ENCODE measurements around the gene NCMAP. TPM values are rescaled to one million over a fixed set of nuclear protein-coding genes. Genes with fewer than 3 reads are reported as not detected.

Gene NCMAP
- total RNA-seq, 2 experiments from 2014 or later, result 0.11 to 0.20 TPM

DNA sequence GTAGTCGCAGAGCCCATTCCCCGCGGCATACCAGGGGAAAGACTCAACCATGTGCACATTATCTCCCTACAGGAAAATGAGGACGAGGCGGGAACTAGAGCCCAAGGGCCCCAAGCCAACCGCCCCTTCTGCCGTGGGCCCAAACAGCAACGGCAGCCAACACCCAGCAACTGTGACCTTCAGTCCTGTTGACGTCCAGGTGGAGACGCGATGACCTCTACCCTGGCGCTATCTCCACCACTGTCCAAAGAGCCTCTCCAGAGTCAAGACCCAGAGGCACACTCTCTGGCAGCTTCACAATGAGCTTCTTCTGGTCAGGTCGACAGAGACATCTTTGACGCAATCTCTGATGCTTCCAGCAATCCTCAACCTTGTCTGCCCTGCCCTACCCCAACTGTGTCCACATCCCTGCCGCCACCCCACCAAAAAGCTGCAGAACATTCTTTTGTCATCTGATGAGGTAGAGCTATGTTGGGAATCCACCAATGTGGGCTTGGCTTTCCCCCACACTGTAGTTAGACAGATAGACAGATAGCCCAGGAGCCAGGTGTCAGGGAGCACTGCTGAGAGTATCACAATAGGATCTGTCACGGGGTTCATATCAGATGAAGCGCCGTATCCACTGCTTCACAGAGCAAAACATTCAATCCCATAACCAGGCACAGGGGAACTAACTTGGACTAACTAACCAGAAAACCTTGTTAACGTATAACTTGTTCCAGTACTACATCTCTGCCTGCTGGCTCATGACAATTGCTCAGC is 49.8 kb downstream of the NCMAP start:
- ATAC-seq (no peak), DNase-seq (no peak)
- no peak overlapping the region for H3K27ac Mint-ChIP-seq
- H3K27me3 Mint-ChIP-seq, result peaks cover 2% of the 10 kb centered on the region
- TF ChIP-seq, protein P1, sequence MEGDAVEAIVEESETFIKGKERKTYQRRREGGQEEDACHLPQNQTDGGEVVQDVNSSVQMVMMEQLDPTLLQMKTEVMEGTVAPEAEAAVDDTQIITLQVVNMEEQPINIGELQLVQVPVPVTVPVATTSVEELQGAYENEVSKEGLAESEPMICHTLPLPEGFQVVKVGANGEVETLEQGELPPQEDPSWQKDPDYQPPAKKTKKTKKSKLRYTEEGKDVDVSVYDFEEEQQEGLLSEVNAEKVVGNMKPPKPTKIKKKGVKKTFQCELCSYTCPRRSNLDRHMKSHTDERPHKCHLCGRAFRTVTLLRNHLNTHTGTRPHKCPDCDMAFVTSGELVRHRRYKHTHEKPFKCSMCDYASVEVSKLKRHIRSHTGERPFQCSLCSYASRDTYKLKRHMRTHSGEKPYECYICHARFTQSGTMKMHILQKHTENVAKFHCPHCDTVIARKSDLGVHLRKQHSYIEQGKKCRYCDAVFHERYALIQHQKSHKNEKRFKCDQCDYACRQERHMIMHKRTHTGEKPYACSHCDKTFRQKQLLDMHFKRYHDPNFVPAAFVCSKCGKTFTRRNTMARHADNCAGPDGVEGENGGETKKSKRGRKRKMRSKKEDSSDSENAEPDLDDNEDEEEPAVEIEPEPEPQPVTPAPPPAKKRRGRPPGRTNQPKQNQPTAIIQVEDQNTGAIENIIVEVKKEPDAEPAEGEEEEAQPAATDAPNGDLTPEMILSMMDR (IDR thresholded peaks at IDR 0.05), result no peak
- intact Hi-C loops (cut with micrococcal nuclease), result no loop called here
- H3K4me1 Mint-ChIP-seq (ENCODE audit: low read depth), result no peaks in the 10 kb centered on the region
- no peak overlapping the region for H3K4me3 Mint-ChIP-seq
- no peaks in the 10 kb centered on the region for H3K36me3 Mint-ChIP-seq (ENCODE audit: low read depth)
- ChIA-PET POLR2A (no interaction called here), CTCF (interaction anchor here (1.6 kb wide), 1 partner anchor 18 kb away, joined by 5 read pairs; no protein-coding TSS in a partner anchor)
- H3K9me3 Mint-ChIP-seq, result no peaks in the 10 kb centered on the region

DNA sequence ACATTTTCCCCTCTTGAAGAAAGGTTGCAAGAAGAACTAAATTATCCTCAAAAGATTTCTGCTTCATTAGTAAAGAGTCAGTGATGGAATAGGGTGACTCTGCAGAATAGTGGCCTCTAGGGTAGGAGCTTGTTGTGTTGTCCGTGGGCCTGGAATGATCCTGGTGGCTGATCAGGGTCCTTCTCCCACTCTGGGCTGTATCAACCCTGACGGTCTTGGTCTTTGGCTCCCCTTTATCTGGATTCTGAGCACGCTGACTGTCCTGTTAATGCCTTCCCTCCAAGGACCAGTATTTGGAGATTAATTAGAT is 50.4 kb downstream of the NCMAP start:
- H3K4me1 Mint-ChIP-seq (ENCODE audit: low read depth), result no peaks in the 10 kb centered on the region
- H3K27ac Mint-ChIP-seq, result no peak overlapping the region
- H3K9me3 Mint-ChIP-seq, result no peaks in the 10 kb centered on the region
- H3K4me3 Mint-ChIP-seq, result no peak overlapping the region
- H3K36me3 Mint-ChIP-seq (ENCODE audit: low read depth), result no peaks in the 10 kb centered on the region
- CTCF ChIA-PET, result interaction anchor here (1.6 kb wide), 1 partner anchor 19 kb away, joined by 5 read pairs; no protein-coding TSS in a partner anchor
- POLR2A ChIA-PET, result no interaction called here
- TF ChIP-seq, protein P1 (IDR thresholded peaks at IDR 0.05), result no peak
- H3K27me3 Mint-ChIP-seq, result peaks cover 2% of the 10 kb centered on the region
- no peak for DNase-seq
- intact Hi-C loops (cut with micrococcal nuclease), result no loop called here
- no peak for ATAC-seq

DNA sequence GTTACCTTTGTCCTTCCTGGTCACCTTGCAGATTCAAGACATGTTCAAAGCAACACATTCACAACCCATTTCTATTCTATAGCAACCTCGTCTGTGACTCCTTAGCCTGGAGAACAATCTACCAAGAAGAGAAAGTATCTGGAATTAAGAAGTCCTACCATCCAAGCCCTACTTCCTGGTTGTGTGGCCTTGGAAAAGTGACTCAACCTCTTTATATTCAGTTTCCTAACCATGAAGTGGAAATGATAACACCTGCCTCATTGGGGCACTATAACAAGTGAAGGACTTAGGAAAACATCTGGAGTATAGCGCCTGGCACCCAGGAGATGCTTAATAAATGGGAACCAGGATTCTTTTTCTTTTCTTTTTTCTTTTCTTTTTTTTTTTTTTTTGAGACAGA is 50.7 kb downstream of the NCMAP start:
- Mint-ChIP-seq H3K27me3 (peaks cover 2% of the 10 kb centered on the region), H3K4me3 (no peak overlapping the region), H3K27ac (no peak overlapping the region), H3K4me1 (ENCODE audit: low read depth) (no peaks in the 10 kb centered on the region), H3K36me3 (ENCODE audit: low read depth) (no peaks in the 10 kb centered on the region), H3K9me3 (no peaks in the 10 kb centered on the region)
- no peak for DNase-seq
- ATAC-seq, result no peak
- TF ChIP-seq, protein P1 (IDR thresholded peaks at IDR 0.05), result no peak
- CTCF ChIA-PET, result interaction anchor here (1.6 kb wide), 1 partner anchor 19 kb away, joined by 5 read pairs; no protein-coding TSS in a partner anchor
- POLR2A ChIA-PET, result no interaction called here
- intact Hi-C loops (cut with micrococcal nuclease), result no loop called here

GRCh38 chr1:24609949-24610517 is 54.1 kb downstream of the NCMAP start:
- ChIA-PET CTCF (interaction anchor here (0.6 to 1.2 kb wide), 3 partner anchors 14 to 24 kb away, joined by 3 read pairs; no protein-coding TSS in a partner anchor), POLR2A (interaction anchor here (1.4 kb wide), 1 partner anchor 9 kb away, joined by 4 read pairs; no protein-coding TSS in a partner anchor)
- H3K4me3 Mint-ChIP-seq, result no peak overlapping the region
- H3K27me3 Mint-ChIP-seq, result peaks cover 2% of the 10 kb centered on the region
- H3K9me3 Mint-ChIP-seq, result no peaks in the 10 kb centered on the region
- H3K4me1 Mint-ChIP-seq (ENCODE audit: low read depth), result no peaks in the 10 kb centered on the region
- no peak for ATAC-seq
- TF ChIP-seq, protein P1 (IDR thresholded peaks at IDR 0.05), result no peak
- no peaks in the 10 kb centered on the region for H3K36me3 Mint-ChIP-seq (ENCODE audit: low read depth)
- H3K27ac Mint-ChIP-seq, result no peak overlapping the region
- intact Hi-C loops (cut with micrococcal nuclease), result no loop called here
- DNase-seq, result no peak

DNA sequence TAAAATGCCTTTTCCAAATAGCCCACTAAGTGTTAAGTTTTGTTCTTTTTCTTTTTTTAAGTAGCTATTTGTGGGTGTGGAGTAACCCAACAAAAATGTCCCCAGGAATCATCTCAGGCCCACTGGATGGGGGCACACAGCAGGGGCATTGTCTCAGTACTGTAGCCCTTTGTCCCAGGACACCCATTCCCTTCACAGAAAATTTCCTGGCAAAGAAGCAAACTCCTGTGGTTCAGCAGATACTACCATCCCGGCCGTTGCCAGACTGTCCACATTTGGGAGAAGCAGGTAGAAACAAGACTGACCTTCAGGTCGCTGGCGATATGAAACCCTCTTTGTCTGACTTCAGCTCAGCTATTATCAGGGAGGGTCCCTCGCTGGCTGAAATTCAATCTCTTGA is 63.5 kb downstream of the NCMAP start:
- Mint-ChIP-seq H3K27me3 (peaks cover 15% of the 10 kb centered on the region), H3K4me1 (ENCODE audit: low read depth) (no peaks in the 10 kb centered on the region), H3K4me3 (no peak overlapping the region), H3K9me3 (no peaks in the 10 kb centered on the region), H3K27ac (no peak overlapping the region), H3K36me3 (ENCODE audit: low read depth) (no peaks in the 10 kb centered on the region)
- POLR2A ChIA-PET, result interaction anchor here (1.4 kb wide), 1 partner anchor 10 kb away, joined by 4 read pairs; no protein-coding TSS in a partner anchor
- ATAC-seq, result no peak
- intact Hi-C loops (cut with micrococcal nuclease), result no loop called here
- CTCF ChIA-PET, result no interaction called here
- no peak for DNase-seq
- TF ChIP-seq, protein P1 (IDR thresholded peaks at IDR 0.05), result no peak

Data from activated CD8-positive, alpha-beta T cell treated with anti-CD3 and anti-CD28 coated beads for 36 hours (primary cell).